Right lung (tissue), 5 donors: ENCODE data around the gene PHLPP1. TPM values are rescaled to one million over a fixed set of nuclear protein-coding genes. Genes with fewer than 3 reads are reported as not detected.
A peak's percentile ranks its signal among the peaks of the same experiment; 100 is the strongest.

ENCODE experiments used
- DNase-seq, 2 donors: peaks; one replicate each; pipeline ENCODE4 v3.0.0-alpha.2; 2013
- polyA plus RNA-seq, 5 donors: library from polyadenylated mRNA; unstranded; fragments of 120-200 nt; gene quantifications; one replicate each; pipeline versions ENCODE4 v1.2.1 to v1.2.3, GENCODE V29; 2013; ENCODE audit warnings: inconsistent platforms in 1 of 5, low replicate concordance in 1 of 5; ENCODE audit not compliant: insufficient read length in 5 of 5, insufficient read depth in 1 of 5

The PHLPP1 gene
- polyA plus RNA-seq, 5 donors, result 6.5 to 10.0 (median 9.1) TPM

- no peak for DNase-seq
These were observed 131.7 kb downstream of the PHLPP1 start for GRCh38 chr18:62847081-62847480.

GRCh38 chr18:62848946-62849345 is 133.6 kb downstream of the PHLPP1 start:
- no peak for DNase-seq

DNA sequence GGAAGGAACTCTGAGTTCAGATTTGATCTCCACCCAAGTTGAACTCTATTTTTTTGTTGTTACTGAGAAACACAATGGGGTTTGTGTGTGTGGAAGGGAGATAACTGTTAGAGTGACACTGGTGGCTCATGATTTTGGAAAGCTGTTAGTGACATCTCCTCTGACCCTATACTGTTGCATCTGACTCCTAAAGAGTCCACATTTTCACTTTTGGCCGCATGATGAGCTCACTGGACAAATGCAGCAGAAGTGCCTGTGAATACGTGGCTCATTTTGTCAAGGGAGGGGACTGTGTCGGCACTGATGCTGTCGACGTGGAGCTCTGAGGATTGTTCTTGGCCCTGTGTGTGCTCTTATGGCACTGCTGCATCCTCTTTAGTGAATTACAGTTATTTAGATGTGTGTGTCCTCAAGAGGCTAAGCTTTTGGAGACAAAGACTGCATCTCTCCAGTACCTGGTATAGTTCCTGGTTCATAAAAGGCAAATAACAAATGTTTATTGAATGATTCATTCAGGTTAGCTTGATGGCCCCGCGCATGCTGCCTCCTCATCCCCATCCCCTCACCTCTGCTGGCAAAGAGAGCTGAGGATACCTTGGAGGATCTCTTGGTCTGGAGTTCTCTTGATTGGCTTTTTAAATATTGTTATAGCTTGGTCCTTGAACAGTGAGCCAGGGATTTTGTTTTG is 135.4 kb downstream of the PHLPP1 start:
- DNase-seq, result no peak

- DNase-seq, result no peak
These were observed 137.5 kb downstream of the PHLPP1 start for GRCh38 chr18:62852851-62853250.

DNA sequence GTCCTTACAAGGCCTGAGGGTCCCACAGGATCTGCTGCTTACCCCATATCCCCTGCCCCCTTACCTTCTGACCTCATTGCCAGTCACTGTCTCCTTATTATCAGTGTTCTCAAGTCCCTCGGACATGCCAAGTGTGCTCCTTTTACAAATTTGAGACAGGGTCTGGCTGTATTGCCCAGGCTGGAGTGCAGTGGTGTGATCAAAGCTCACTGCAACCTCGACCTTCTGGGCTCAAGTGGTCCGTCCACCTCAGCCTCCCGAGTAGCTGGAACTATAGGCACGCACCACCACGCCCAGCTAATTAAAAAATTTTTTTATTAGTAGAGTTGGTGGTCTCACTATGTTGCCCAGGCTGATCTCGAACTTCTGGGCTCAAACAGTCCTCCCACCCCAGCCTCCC is 141.0 kb downstream of the PHLPP1 start:
- no peak for DNase-seq

DNA sequence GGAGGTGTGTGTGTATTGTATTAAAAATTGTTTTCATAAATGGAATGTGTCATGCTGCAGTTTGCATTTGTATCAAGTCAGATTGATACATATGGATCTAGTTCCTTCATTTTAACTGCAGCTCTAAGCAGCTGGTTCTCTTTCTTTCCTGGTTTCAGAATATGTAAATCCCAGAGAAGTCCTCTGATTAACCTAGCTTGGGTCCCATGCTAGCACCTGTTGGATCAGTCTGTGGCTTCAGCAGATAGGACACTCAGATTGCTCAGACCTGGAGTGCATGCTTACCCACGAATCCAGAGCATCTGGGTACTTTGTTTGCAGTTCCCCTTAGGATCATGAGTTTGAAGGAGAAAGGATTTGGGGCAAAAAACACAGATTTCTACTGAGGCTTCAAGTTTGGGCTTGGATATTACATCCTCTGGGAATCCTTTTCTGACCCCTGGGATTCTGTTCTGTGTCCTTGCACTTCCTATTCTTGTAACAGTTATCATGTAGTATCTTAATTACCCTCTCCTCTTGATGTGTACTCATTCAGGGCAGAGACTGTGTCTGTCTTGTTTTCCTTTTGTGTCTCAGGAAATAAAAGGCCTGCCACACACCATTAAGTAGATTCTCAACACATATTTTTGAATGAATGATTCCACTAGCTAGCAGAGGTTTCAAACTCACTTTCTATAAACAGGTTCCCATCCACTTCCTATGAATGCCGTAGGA is 142.1 kb downstream of the PHLPP1 start:
- DNase-seq, result no peak

- no peak for DNase-seq
These were observed 144.7 kb downstream of the PHLPP1 start for GRCh38 chr18:62860062-62860461.

- no peak for DNase-seq
These were observed 147.1 kb downstream of the PHLPP1 start for GRCh38 chr18:62862466-62862865.

GRCh38 chr18:62863579-62864001 is 148.2 kb downstream of the PHLPP1 start:
- DNase-seq, result no peak

DNA sequence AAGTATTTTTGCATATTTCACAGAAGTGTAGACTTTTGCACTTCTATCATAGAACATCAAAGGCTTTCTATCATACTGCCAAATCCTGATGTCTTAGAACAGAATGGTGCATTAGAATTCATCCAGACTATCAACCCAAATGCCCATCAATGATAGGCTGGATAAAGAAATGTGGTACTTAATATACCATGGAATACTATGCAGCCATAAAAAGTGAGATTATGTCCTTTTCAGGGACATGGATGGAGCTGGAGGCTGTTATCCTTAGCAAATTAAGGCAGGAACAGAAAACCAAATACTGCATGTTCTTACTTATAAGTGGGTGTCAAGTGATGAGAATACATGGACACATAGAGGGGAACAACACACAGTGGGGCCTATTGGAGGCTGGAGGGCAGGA is 150.2 kb downstream of the PHLPP1 start:
- DNase-seq, result no peak

DNA sequence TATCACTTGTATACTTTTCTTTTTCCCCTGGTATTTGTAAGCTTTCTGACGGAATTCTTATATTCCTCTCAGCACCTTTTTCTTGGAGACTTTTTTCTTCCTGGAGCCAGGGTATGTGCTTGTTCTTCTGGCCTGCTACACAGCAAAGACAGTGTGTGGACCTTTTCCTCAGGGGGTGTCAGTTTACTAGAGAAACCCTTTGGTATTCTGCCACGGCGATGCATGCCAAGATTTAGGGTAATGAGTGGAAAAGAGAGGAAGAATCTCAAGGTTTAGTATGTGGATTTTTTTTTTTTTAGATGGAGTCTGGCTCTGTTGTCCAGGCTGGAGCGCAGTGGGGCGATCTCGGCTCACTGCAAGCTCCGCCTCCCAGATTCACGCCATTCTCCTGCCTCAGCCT is 152.2 kb downstream of the PHLPP1 start:
- no peak for DNase-seq

DNA sequence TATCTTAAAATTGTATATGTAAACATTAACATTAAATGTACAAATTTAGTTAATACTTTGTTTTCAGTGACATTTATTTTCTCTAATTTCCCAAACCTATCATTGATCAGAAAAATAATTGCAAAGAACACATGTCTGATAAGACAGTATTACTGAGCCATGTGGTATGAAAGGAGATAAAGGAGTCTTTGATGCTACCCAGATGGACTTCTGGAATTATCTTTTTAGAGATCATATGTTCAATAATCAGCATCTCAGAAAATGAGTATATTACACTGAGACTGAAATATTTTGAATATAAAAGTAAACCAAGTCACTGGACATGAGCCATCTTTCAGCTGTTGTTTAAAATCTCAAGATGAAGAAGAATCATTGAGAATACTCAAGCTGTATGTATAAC is 153.3 kb downstream of the PHLPP1 start:
- DNase-seq, result no peak

DNA sequence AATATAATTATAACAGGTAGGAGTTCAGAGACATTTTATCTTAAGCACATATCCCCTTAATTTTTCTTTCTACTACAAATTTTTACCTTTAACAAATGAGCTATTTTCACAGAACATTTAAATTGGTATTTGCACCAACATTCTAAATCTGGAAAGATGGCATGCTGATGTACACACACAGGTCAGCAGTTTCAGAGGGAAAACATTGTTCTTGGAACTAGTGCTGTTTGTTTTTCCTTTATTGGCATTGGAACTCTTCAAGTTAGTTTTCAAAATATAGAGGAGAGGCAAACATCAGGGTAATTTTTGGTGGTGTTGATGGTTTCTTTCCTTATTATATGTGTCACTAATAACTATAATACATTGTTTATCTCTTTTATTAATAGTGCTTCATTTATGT is 155.3 kb downstream of the PHLPP1 start:
- DNase-seq, result no peak

DNA sequence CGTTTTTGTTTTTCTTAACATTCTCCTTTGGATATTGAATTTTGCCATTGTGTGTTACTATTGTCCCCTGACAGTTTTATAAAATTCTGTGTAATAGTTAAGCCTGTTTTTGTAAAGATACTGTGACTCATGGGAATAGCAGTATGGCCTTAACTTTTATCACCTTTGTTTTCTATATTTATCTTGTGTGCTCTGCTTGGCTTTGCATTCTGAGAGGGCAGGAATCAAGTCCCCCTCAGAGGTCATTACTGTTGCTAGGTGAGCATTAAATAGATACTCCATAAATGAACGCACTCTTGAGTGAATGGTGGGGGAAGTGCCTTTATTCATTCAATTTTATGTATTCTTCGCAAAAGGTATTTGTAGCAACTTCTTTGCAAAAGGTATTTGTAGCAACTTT is 160.0 kb downstream of the PHLPP1 start:
- DNase-seq, result no peak

- DNase-seq, result no peak
These were observed 160.8 kb downstream of the PHLPP1 start for GRCh38 chr18:62876111-62876510.

GRCh38 chr18:62876828-62877227 is 161.5 kb downstream of the PHLPP1 start:
- DNase-seq, result no peak

DNA sequence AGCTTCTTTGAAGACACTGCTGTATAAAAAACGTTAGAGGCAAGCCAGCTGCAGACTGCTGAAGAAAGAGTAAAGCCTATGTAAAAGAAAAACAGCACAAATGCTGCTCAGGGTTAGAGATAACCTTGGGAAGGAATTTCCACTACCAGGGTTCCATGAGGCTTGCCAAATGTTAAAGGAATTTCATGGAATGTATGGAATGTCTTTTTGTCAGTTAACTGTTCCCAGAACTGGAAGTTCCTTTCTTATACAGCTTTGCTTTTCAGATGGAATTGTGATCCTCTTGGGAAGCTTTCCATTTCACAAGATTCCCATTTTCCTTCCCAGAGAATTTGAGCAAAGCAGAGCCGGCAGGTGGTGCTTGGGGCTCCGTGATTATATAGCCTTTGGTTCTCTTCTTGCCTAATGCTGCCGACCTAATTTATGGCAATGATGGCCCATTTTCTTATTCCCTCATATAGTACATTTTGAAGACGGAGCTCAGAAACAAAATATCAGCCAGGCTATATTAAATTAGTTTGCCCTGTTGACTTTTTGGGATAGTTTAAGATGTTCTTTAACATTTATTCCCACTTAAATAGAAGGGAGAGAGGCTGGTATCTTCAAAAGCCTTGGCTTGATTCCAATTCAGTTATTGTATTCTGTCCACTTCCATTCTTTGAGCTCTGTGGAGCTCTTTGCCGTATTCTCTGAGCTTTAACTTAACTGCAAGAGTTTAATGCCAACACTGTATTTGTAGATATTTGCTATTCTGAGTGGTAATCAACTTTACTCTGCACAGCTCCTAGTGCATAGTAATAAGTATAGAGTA is 162.3 kb downstream of the PHLPP1 start:
- peak; percentile 8 to 15 for DNase-seq

DNA sequence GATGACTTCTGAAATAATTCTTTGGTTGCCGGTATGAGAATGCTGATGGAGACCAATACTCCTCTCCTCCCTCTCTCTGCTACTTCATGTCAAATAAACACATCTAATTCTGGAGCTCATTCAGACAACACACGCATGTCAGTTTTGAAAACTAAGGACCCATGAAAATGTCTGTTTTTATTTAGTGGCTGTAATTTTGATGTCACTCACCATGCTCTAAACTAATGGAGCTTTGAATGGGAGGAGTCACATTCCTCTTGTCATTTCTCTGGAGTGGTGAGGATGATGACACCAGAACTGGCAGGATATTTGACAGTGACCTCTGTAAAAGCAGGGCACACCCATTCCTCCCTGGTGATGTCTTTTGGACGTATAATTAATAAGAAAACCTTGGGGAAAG is 163.0 kb downstream of the PHLPP1 start:
- no peak for DNase-seq

DNA sequence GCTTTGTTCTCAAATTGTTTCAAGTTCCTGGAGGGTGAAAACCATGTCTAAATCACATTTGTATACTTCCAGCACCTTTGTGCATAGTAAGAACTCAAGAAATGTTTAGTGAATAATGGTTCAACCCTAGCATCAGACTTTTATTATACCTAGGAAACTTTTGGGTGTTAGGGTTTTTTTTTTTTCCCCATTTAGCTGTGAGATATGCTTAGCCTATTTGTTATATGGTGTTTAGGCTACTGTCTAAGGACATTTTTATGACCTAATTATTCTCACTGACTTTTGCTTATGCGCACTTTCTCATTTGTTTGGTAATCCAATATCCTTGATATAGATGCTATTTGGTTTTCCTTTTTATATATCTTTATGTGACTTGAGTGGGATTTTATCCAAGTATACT is 164.7 kb downstream of the PHLPP1 start:
- DNase-seq, result no peak

- no peak for DNase-seq
These were observed 165.5 kb downstream of the PHLPP1 start for GRCh38 chr18:62880673-62881364.

DNA sequence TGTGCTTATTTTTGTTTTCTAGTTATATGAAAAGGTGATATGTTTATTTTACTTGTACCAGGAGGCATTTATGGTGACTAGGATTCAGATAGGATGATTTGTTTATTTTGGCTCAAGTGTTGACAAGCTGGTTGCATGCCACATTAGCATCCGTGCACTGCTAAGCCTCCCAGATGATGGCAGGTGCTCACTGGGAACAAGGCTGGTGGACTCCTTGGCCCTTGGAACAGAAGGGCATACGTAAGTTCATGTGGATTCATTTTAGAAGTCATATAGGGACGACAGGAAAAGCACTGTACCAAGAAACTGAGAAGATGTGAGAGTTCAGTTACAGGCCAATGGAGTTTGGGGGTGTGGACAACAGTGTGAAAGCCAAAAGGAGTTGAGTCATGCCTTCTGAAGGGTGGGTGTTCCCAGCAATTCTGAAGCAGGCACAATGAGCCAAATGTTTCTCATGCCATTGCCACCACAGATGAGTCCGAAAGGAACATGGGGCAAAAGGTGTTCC is 166.2 kb downstream of the PHLPP1 start:
- no peak for DNase-seq
